ENCODE data around the gene IFNE. TPM values are rescaled to one million over a fixed set of nuclear protein-coding genes. Genes with fewer than 3 reads are reported as not detected.
A peak's percentile ranks its signal among the peaks of the same experiment; 100 is the strongest.
"Not testable (repeated sequence)": the region's sequence is repeated elsewhere in the genome, so short reads cannot be mapped to it uniquely, and the experiment has no call there.

IFNE gene
- total RNA-seq, 4 donors from 2014 or later: 0.67 to 2.1 (median 1.3) TPM

GRCh38 chr9:21443849-21444625 lies 38.1 kb downstream of the IFNE start:
- DNase-seq: no peak
- Histone ChIP-seq H3K4me1 (no peaks in the 10 kb centered on the region), H3K9me3 (no peaks in the 10 kb centered on the region), H3K4me3 (replicated peaks in 1 of 3) (no peak overlapping the region), H3K36me3 (no peaks in the 10 kb centered on the region), H3K27ac (no peak overlapping the region), H3K27me3 (no peaks in the 10 kb centered on the region)
- TF ChIP-seq, protein P1, sequence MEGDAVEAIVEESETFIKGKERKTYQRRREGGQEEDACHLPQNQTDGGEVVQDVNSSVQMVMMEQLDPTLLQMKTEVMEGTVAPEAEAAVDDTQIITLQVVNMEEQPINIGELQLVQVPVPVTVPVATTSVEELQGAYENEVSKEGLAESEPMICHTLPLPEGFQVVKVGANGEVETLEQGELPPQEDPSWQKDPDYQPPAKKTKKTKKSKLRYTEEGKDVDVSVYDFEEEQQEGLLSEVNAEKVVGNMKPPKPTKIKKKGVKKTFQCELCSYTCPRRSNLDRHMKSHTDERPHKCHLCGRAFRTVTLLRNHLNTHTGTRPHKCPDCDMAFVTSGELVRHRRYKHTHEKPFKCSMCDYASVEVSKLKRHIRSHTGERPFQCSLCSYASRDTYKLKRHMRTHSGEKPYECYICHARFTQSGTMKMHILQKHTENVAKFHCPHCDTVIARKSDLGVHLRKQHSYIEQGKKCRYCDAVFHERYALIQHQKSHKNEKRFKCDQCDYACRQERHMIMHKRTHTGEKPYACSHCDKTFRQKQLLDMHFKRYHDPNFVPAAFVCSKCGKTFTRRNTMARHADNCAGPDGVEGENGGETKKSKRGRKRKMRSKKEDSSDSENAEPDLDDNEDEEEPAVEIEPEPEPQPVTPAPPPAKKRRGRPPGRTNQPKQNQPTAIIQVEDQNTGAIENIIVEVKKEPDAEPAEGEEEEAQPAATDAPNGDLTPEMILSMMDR (IDR thresholded peaks at IDR 0.05): no peak
- no peak for TF ChIP-seq POLR2A (IDR thresholded peaks at IDR 0.05)
- 89 to 93% methylated on average over 4 of the region's 4 CpGs for whole genome bisulfite sequencing, 2 donors
- intact Hi-C loops (cut with DNase I): no loop called here

GRCh38 chr9:21440139-21440538 lies 42.0 kb downstream of the IFNE start, which contains the start of gene IFNA1:
TSS of gene IFNA1 (plus strand) at chr9:21440439. CDS start at chr9:21440508, 69 bp downstream.
- WGBS, 2 donors: 83 to 94% methylated on average over 4 of the region's 4 CpGs
- TF ChIP-seq POLR2A (IDR thresholded peaks at IDR 0.05): no peak
- TF ChIP-seq, protein P1 (IDR thresholded peaks at IDR 0.05): no peak
- no peaks in the 10 kb centered on the region for H3K4me1 ChIP-seq
- intact Hi-C loops (cut with DNase I): no loop called here
- H3K4me3 ChIP-seq (replicated peaks in 1 of 3): no peak within 1 kb of the TSS
- H3K9me3 ChIP-seq: no peaks in the 10 kb centered on the region
- H3K27me3 ChIP-seq: no peaks in the 10 kb centered on the region
- no peaks in the 10 kb centered on the region for H3K36me3 ChIP-seq
- DNase-seq: no peak
- H3K27ac ChIP-seq: no peak within 1 kb of the TSS

GRCh38 chr9:21435015-21435383 lies 47.1 kb downstream of the IFNE start:
- intact Hi-C loops (cut with DNase I); H3K27me3 ChIP-seq; H3K9me3 ChIP-seq; H3K4me1 ChIP-seq; H3K27ac ChIP-seq; H3K36me3 ChIP-seq; H3K4me3 ChIP-seq (replicated peaks in 1 of 3); DNase-seq: not testable (repeated sequence)
- WGBS, 2 donors: 75 to 81% methylated on average over 7 of the region's 7 CpGs

DNA sequence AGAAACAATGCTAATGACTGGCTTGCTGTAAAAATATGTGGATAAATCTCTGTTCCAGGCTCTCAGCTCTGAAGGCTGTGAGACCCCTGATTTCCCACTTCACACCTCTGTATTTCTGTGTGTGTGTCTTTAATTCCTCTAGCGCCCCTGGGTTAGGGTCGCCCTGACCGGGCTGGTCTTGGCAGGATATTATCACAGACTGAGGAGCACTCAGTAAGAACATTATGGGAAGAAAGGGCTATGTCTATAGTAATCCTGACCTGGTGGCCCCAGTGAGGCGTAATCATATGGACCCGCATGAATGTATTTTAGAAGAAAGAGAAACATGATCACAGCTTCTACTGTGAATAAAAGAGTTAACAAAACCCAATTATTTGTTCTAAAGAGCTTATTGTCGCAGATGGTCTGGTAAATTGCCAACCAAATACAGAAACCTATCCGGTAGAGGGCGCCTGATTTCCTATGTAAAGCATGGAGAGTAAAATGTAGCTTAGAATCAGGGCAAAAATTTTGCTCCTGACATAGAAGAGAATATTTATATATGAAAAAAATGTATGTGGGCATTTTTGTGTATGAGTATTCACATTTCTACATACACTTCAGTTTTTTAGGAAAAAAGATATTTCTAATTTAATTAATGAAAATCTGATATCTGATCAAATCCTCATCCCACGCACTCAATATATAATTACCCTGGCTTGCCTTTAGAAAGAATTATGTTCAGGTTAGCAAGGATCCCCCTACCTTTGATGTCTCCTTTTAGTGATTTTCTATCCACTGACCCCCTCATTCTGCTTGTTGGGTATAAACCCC lies 47.7 kb downstream of the IFNE start:
- DNase-seq: peak; percentile 28 to 40
- Histone ChIP-seq H3K27me3 (no peaks in the 10 kb centered on the region), H3K27ac (no peak overlapping the region), H3K36me3 (no peaks in the 10 kb centered on the region), H3K4me3 (replicated peaks in 1 of 3) (no peak overlapping the region), H3K9me3 (no peaks in the 10 kb centered on the region), H3K4me1 (no peaks in the 10 kb centered on the region)
- TF ChIP-seq POLR2A (IDR thresholded peaks at IDR 0.05): no peak
- TF ChIP-seq, protein P1 (IDR thresholded peaks at IDR 0.05): peak in 3 of 6 experiments; percentile 33 to 53 (median 34)
- intact Hi-C loops (cut with DNase I): no loop called here
- WGBS, 2 donors: 40 to 57% methylated on average over 9 of the region's 9 CpGs

GRCh38 chr9:21432672-21433425 lies 49.3 kb downstream of the IFNE start:
- Histone ChIP-seq H3K27ac (no peak overlapping the region), H3K27me3 (no peaks in the 10 kb centered on the region), H3K4me1 (no peaks in the 10 kb centered on the region), H3K4me3 (replicated peaks in 1 of 3) (no peak overlapping the region), H3K36me3 (no peaks in the 10 kb centered on the region), H3K9me3 (no peaks in the 10 kb centered on the region)
- 86 to 91% methylated on average over 2 of the region's 2 CpGs for WGBS, 2 donors
- TF ChIP-seq, protein P1 (IDR thresholded peaks at IDR 0.05): no peak
- no peak for TF ChIP-seq POLR2A (IDR thresholded peaks at IDR 0.05)
- intact Hi-C loops (cut with DNase I): no loop called here
- no peak for DNase-seq
